K562 (cell line): Measurements from ENCODE around the gene TARBP1. TPM values are rescaled to one million over a fixed set of nuclear protein-coding genes. Genes with fewer than 3 reads are reported as not detected.

Experiments
- CBFA2T3 ChIP-seq: fragments of 450-650 bp; IDR thresholded peaks from 2 replicates; pipeline ENCODE4 v1.6.1; 2017
- ELK3 ChIP-seq: fragments of 450-650 bp; formaldehyde crosslinking; IDR thresholded peaks from 2 replicates; pipeline ENCODE4 v1.4.0; 2020; ENCODE audit warnings: mild to moderate bottlenecking
- FOXK2 ChIP-seq, 2 experiments: fragments of 450-650 bp; IDR thresholded peaks in 1 of 2; conservative IDR thresholded peaks in 1 of 2; 2 replicates each; pipeline ENCODE4 v1.6.1; 2016; ENCODE audit warnings: low read depth in 2 of 2, mild to moderate bottlenecking in 1 of 2
- HOMEZ ChIP-seq: fragments of 250-450 bp; sonication (Bioruptor Pico); IDR thresholded peaks from 2 replicates; pipeline ENCODE4 v1.4.0; 2020; ENCODE audit warnings: mild to moderate bottlenecking, moderate library complexity
- KDM2B ChIP-seq: fragments of 250-450 bp; sonication (Bioruptor Pico); IDR thresholded peaks from 2 replicates; pipeline ENCODE4 v1.8.0; 2021; ENCODE audit warnings: mild to moderate bottlenecking, moderate library complexity
- MECOM ChIP-seq: fragments of 250-450 bp; sonication (Bioruptor Pico); IDR thresholded peaks from 2 replicates; pipeline ENCODE4 v1.8.0; 2022; ENCODE audit warnings: inconsistent platforms
- RERE ChIP-seq: sonication (generic); formaldehyde crosslinking; IDR thresholded peaks from 2 replicates; pipeline ENCODE4 v1.8.0; 2023; ENCODE audit warnings: missing genetic modification reagents, mild to moderate bottlenecking, borderline replicate concordance
- VEZF1 ChIP-seq: fragments of 200-800 bp; sonication (Bioruptor generic); IDR thresholded peaks from 2 replicates; pipeline ENCODE4 v1.6.1; 2017; ENCODE audit warnings: missing genetic modification characterization, missing compliant biosample characterization
- YY1 ChIP-seq, 3 experiments: IDR thresholded peaks; 2 replicates each; pipeline ENCODE4 v1.6.1; 2011; ENCODE audit warnings: low read length in 2 of 3, mild to moderate bottlenecking in 2 of 3, moderate library complexity in 2 of 3, borderline replicate concordance in 1 of 3, control low read depth in 1 of 3, low read depth in 1 of 3; ENCODE audit not compliant: insufficient read depth in 3 of 3, insufficient replicate concordance in 2 of 3, control insufficient read depth in 1 of 3, insufficient read length in 1 of 3; ENCODE audit errors: extremely low read depth in 1 of 3
- ZNF589 ChIP-seq: fragments of 200-800 bp; sonication (Bioruptor generic); IDR thresholded peaks from 2 replicates; pipeline ENCODE4 v1.6.1; 2016; ENCODE audit warnings: low read depth, missing genetic modification characterization, missing compliant biosample characterization
- ZNF655 ChIP-seq: fragments of 250-450 bp; sonication (Bioruptor Pico); IDR thresholded peaks from 2 replicates; pipeline ENCODE4 v1.5.0; 2021
- ZNF785 ChIP-seq: fragments of 250-450 bp; sonication (Bioruptor Pico); IDR thresholded peaks from 2 replicates; pipeline ENCODE4 v1.4.0; 2020; ENCODE audit warnings: mild to moderate bottlenecking
- polyA plus RNA-seq, 8 experiments: library from polyadenylated mRNA; depleted of rRNA in 4 of 8; stranded (reverse) in 5 of 8; unstranded in 3 of 8; fragments of >200 nt; fragmentation: Nextera tagmentation in 2 of 8; fragmentation: Illumina TruSeq in 1 of 8; extraction: Ambion mirVana in 2 of 8; extraction: Trizol in 1 of 8; gene quantifications; 2 replicates each; pipeline versions ENCODE4 v1.2.1 to v1.2.3, GENCODE V29; 2011 to 2014; ENCODE audit warnings: inconsistent platforms in 1 of 8, missing spikeins in 1 of 8
- total RNA-seq, 7 experiments: library from RNA; depleted of rRNA in 6 of 7; stranded (reverse); fragments of >200 nt in 6 of 7; fragmentation: Illumina TruSeq in 2 of 7; extraction: Trizol in 2 of 7; gene quantifications; 2 replicates each; pipeline versions ENCODE4 v1.2.1 to v1.2.3, GENCODE V29; 2011 to 2021; ENCODE audit warnings: low replicate concordance in 1 of 7

The TARBP1 gene
- total and polyA plus RNA-seq, 9 of the 15 experiments (the other 6 are each of a cell fraction or from before 2014, with no cell fraction given), result 8.8 to 48.0 (median 22.9) TPM

GRCh38 chr1:234373064-234373958 is 105.7 kb downstream of the TARBP1 start, which contains the start of gene COA6 (continued):
- TF ChIP-seq HOMEZ (no peak), KDM2B (CRISPR knock-in tag) (no peak), ZNF589 (peak; percentile 89; the same call in 1 of the 2 replicates), YY1 (IDR thresholded peaks at IDR 0.05; ENCODE audit: borderline replicate concordance in 1 of 3, control insufficient read depth in 1 of 3, extremely low read depth in 1 of 3, insufficient read depth in 3 of 3, insufficient read length in 1 of 3, insufficient replicate concordance in 2 of 3, low read depth in 1 of 3, low read length in 2 of 3) (peak; percentile 12 to 79 (median 30)), ZNF785 (CRISPR knock-in tag) (no peak), CBFA2T3 (no peak), ZNF655 (CRISPR knock-in tag) (no peak), FOXK2 (conservative IDR thresholded peaks at IDR 0.05 in 1 of 2, IDR thresholded peaks at IDR 0.05 in 1 of 2; ENCODE audit: low read depth in 2 of 2) (peak; percentile 92 to 96), MECOM (CRISPR knock-in tag) (no peak), RERE (CRISPR knock-in tag) (no peak), ELK3 (CRISPR knock-in tag) (0 out of 2 replicates have a peak, but pooled peaks have one; percentile 30), VEZF1 (CRISPR knock-in tag) (peak; percentile 64)
